GM12878 (cell line): Measurements from ENCODE around the gene PLP1. TPM values are rescaled to one million over a fixed set of nuclear protein-coding genes. Genes with fewer than 3 reads are reported as not detected.

Experiments
- ATAC-seq: fragments of 200-7000 bp; cut with Tn5 transposase; 3 replicates; pipeline ENCODE4 v1.9.1; 2020; ENCODE audit warnings: mild to moderate bottlenecking, moderate library complexity
- BruUV-seq: library from RNA; stranded (reverse); fragments of 400-500 nt; replicated peaks from 2 replicates; lab custom pipeline; 2021; lab: Mats Ljungman, UMichigan
- CTCF ChIA-PET: fragments of 300-600 bp; sonication (Branson Sonifier 250); formaldehyde crosslinking; extraction: SDS; loops from one replicate; lab custom pipeline; 2021; ENCODE audit warnings: inconsistent platforms; lab: Yijun Ruan, JAX
- POLR2A ChIA-PET: fragments of 350-600 bp; formaldehyde crosslinking; extraction: SDS; loops from one replicate; lab custom pipeline; 2021; ENCODE audit warnings: inconsistent platforms; lab: Charles Lee
- RAD21 ChIA-PET: fragments of 300-600 bp; sonication (Branson Sonifier 250); formaldehyde crosslinking; loops from one replicate; lab custom pipeline; 2023; ENCODE audit warnings: antibody characterized with exemption; ENCODE audit not compliant: unreplicated experiment; lab: Charles Lee
- SMC1A ChIA-PET: fragments of 300-600 bp; sonication (Branson Sonifier 250); formaldehyde crosslinking; loops from one replicate; lab custom pipeline; 2023; ENCODE audit not compliant: unreplicated experiment, uncharacterized antibody; lab: Charles Lee
- DNase-seq: peaks from one replicate; pipeline ENCODE4 v3.0.0-alpha.2; 2011; ENCODE audit warnings: low read depth, low spot score
- FAIRE-seq: peaks from 3 replicates; lab custom pipeline; 2011; peaks lifted over from hg19 to GRCh38; lab: Jason Lieb, UNC
- H2AFZ ChIP-seq: 2 replicates; pipeline ENCODE4 v1.6.0; 2011; ENCODE audit warnings: low read depth, low read length, control low read depth; ENCODE audit not compliant: control insufficient read depth
- H3K27ac ChIP-seq: 2 replicates; pipeline ENCODE4 v1.5.1; 2011; ENCODE audit warnings: control low read depth; ENCODE audit not compliant: control insufficient read depth, insufficient read depth
- H3K27me3 ChIP-seq, 2 experiments: replicated peaks in 1 of 2; 2 replicates each; pipeline versions ENCODE4 v1.6.0 to v1.6.1; 2011; ENCODE audit warnings: low read length in 1 of 2; ENCODE audit not compliant: control insufficient read depth in 2 of 2, insufficient read depth in 2 of 2
- H3K36me3 ChIP-seq, 2 experiments: 2 replicates each; pipeline ENCODE4 v1.5.1; 2011; ENCODE audit warnings: low read length in 1 of 2; ENCODE audit not compliant: control insufficient read depth in 2 of 2, insufficient read depth in 2 of 2
- H3K4me1 ChIP-seq: 2 replicates; pipeline ENCODE4 v1.6.1; 2011; ENCODE audit warnings: mild to moderate bottlenecking, low read length, moderate library complexity, mixed read lengths; ENCODE audit not compliant: control insufficient read depth, insufficient read depth
- H3K4me2 ChIP-seq: 2 replicates; pipeline ENCODE4 v1.6.0; 2011; ENCODE audit warnings: control low read depth; ENCODE audit not compliant: control insufficient read depth, insufficient read depth
- H3K4me3 ChIP-seq: fragments of 200-600 bp; sonication (generic); 2 replicates; pipeline ENCODE4 v1.5.1; 2016
- H3K79me2 ChIP-seq: 2 replicates; pipeline ENCODE4 v1.6.0; 2011; ENCODE audit warnings: low read length; ENCODE audit not compliant: control insufficient read depth, insufficient read depth
- H3K9ac ChIP-seq: 2 replicates; pipeline ENCODE4 v1.8.0; 2011; ENCODE audit warnings: low read length, control low read depth, mixed read lengths; ENCODE audit not compliant: control insufficient read depth, insufficient read depth
- H3K9me3 ChIP-seq: replicated peaks from 3 replicates; pipeline ENCODE4 v1.5.1; 2011; ENCODE audit warnings: mild to moderate bottlenecking, low read length; ENCODE audit not compliant: control insufficient read depth, insufficient read depth
- H4K20me1 ChIP-seq: 2 replicates; pipeline ENCODE4 v1.6.0; 2011; ENCODE audit not compliant: control insufficient read depth, insufficient read depth
- ATF2 ChIP-seq: IDR thresholded peaks from 2 replicates; pipeline ENCODE4 v1.6.1; 2012; ENCODE audit warnings: low read length, inconsistent platforms
- BHLHE40 ChIP-seq, 2 experiments: fragments of 450-650 bp in 1 of 2; IDR thresholded peaks; 2 replicates each; pipeline ENCODE4 v1.6.1; 2011 to 2017; ENCODE audit warnings: low read depth in 2 of 2, borderline replicate concordance in 1 of 2, improper control_type of control experiment in 1 of 2, low read length in 1 of 2, mild to moderate bottlenecking in 1 of 2
- DPF2 ChIP-seq: fragments of 450-650 bp; IDR thresholded peaks from 2 replicates; pipeline ENCODE4 v1.6.1; 2017; ENCODE audit warnings: mild to moderate bottlenecking
- ETV6 ChIP-seq, 2 experiments: fragments of 450-650 bp in 1 of 2; IDR thresholded peaks in 1 of 2; conservative IDR thresholded peaks in 1 of 2; 2 replicates each; pipeline ENCODE4 v1.6.1; 2014; ENCODE audit warnings: antibody characterized with exemption in 1 of 2, borderline replicate concordance in 1 of 2, low read depth in 1 of 2, mild to moderate bottlenecking in 1 of 2, moderate library complexity in 1 of 2
- EZH2 ChIP-seq: IDR thresholded peaks from 2 replicates; pipeline ENCODE4 v1.6.1; 2012; ENCODE audit warnings: low read depth, mild to moderate bottlenecking, control low read depth, inconsistent platforms, low read length, borderline replicate concordance; ENCODE audit not compliant: control insufficient read depth
- FOXK2 ChIP-seq: fragments of 450-650 bp; IDR thresholded peaks from 2 replicates; pipeline ENCODE4 v1.6.1; 2017; ENCODE audit warnings: mild to moderate bottlenecking, moderate library complexity
- IKZF2 ChIP-seq, 2 experiments: fragments of 450-650 bp; IDR thresholded peaks; 2 replicates each; pipeline ENCODE4 v1.6.1; 2017; ENCODE audit warnings: mild to moderate bottlenecking in 2 of 2, moderate library complexity in 2 of 2
- MAX ChIP-seq: IDR thresholded peaks from 2 replicates; pipeline ENCODE4 v1.6.1; 2012; ENCODE audit warnings: low read depth, low read length, improper control_type of control experiment
- MYC ChIP-seq: IDR thresholded peaks from 2 replicates; pipeline ENCODE4 v1.6.1; 2011; ENCODE audit warnings: mild to moderate bottlenecking, low read length, moderate library complexity, inconsistent platforms; ENCODE audit not compliant: insufficient read depth, insufficient replicate concordance, insufficient read length, severe bottlenecking
- PAX8 ChIP-seq: fragments of 450-650 bp; IDR thresholded peaks from 2 replicates; pipeline ENCODE4 v1.6.1; 2017; ENCODE audit warnings: mild to moderate bottlenecking, moderate library complexity
- PKNOX1 ChIP-seq: fragments of 450-650 bp; IDR thresholded peaks from 2 replicates; pipeline ENCODE4 v1.6.1; 2016; ENCODE audit warnings: mild to moderate bottlenecking
- POU2F2 ChIP-seq: IDR thresholded peaks from 3 replicates; pipeline ENCODE4 v1.6.1; 2011; ENCODE audit warnings: low read depth, mild to moderate bottlenecking, low read length, borderline replicate concordance
- RBBP5 ChIP-seq: fragments of 200-600 bp; sonication (generic); conservative IDR thresholded peaks from 2 replicates; pipeline ENCODE4 v1.6.1; 2016
- RUNX3 ChIP-seq: IDR thresholded peaks from 2 replicates; pipeline ENCODE4 v1.6.1; 2012; ENCODE audit warnings: low read length, inconsistent platforms
- SP1 ChIP-seq: IDR thresholded peaks from one replicate; pipeline ENCODE4 v1.6.1; 2011; ENCODE audit warnings: low read depth, low read length
- SREBF2 ChIP-seq: IDR thresholded peaks from 2 replicates; pipeline ENCODE4 v1.6.1; 2012; ENCODE audit warnings: mild to moderate bottlenecking, low read length
- USF2 ChIP-seq: IDR thresholded peaks from 2 replicates; pipeline ENCODE4 v1.6.1; 2011; ENCODE audit warnings: low read depth, low read length, improper control_type of control experiment, borderline replicate concordance
- YBX1 ChIP-seq: fragments of 450-650 bp; IDR thresholded peaks from 2 replicates; pipeline ENCODE4 v1.6.1; 2016; ENCODE audit warnings: antibody characterized with exemption
- ZBED1 ChIP-seq: IDR thresholded peaks from 2 replicates; pipeline ENCODE4 v1.6.1; 2016; ENCODE audit warnings: borderline replicate concordance
- WGBS: methylation state at CpG from one replicate; pipeline ENCODE4 v1.1.6; 2016; ENCODE audit warnings: low lambda C conversion rate; ENCODE audit not compliant: insufficient replicate concordance, insufficient coverage; ENCODE audit errors: missing lambda C conversion rate; 5-methylcytosine and 5-hydroxymethylcytosine counted together
- in situ Hi-C: fragments of 300-500 bp; cut with MboI; formaldehyde crosslinking; loops from 9 replicates; pipeline ENCODE4 v1.14.3; 2018; ENCODE audit warnings: mixed read lengths
- intact Hi-C: fragments of 100-400 bp; cut with micrococcal nuclease; formaldehyde crosslinking; loops from one replicate; pipeline ENCODE4 v1.14.2; 2022; ENCODE audit not compliant: unreplicated experiment
- polyA plus RNA-seq, 11 experiments: library from polyadenylated mRNA; depleted of rRNA in 4 of 11; unstranded in 6 of 11; stranded (reverse) in 5 of 11; fragments of >200 nt; fragmentation: Nextera tagmentation in 4 of 11; fragmentation: Illumina TruSeq in 1 of 11; extraction: Ambion mirVana in 4 of 11; extraction: Trizol in 1 of 11; gene quantifications; 1 replicate in 1 of 11; 2 replicates in 10 of 11; pipeline versions ENCODE4 v1.2.1 to v1.2.3, GENCODE V29; 2011 to 2016; ENCODE audit warnings: inconsistent platforms in 2 of 11, missing spikeins in 2 of 11, low read depth in 1 of 11
- total RNA-seq, 4 experiments: library from RNA; depleted of rRNA in 3 of 4; stranded (reverse); fragments of >200 nt in 3 of 4; fragmentation: Illumina TruSeq in 1 of 4; extraction: Trizol in 1 of 4; gene quantifications; 2 replicates each; pipeline versions ENCODE4 v1.2.1 to v1.2.3, GENCODE V29; 2013 to 2021

PLP1 gene
- total and polyA plus RNA-seq, 10 of the 15 experiments (the other 5 are each of a cell fraction or from before 2014, with no cell fraction given): not detected

GRCh38 chrX:103789004-103789403 is 12.4 kb downstream of the PLP1 start (continued):
- TF ChIP-seq BHLHE40 (IDR thresholded peaks at IDR 0.05; ENCODE audit: borderline replicate concordance in 1 of 2, low read depth in 2 of 2, low read length in 1 of 2) (no peak), PKNOX1 (no peak), EZH2 (no peak), ATF2 (no peak), MYC (no peak), YBX1 (no peak), IKZF2 (IDR thresholded peaks at IDR 0.05) (peak; percentile 36 to 43; a peak in 2 of 4 replicates)

GRCh38 chrX:103791228-103791627 is 14.6 kb downstream of the PLP1 start:
- H3K9me3 ChIP-seq: no peaks in the 10 kb centered on the region
- intact Hi-C loops (no loop called here), in situ Hi-C loops (no loop called here)
- ChIA-PET SMC1A (interaction anchor here (1.6 kb wide), 1 partner anchor 17 kb away, joined by 6 read pairs; no protein-coding TSS in a partner anchor), RAD21 (no interaction called here), CTCF (interaction anchor here (1.5 kb wide), 1 partner anchor 28 kb away, joined by 5 read pairs; no protein-coding TSS in a partner anchor), POLR2A (no interaction called here)
- no peak for DNase-seq
- no peaks in the 10 kb centered on the region for H3K27me3 ChIP-seq
- TF ChIP-seq MAX (no peak), EZH2 (no peak), DPF2 (no peak), SP1 (no peak), ZBED1 (no peak), USF2 (no peak), POU2F2 (no peak), PAX8 (no peak), SREBF2 (no peak), ETV6 (conservative IDR thresholded peaks at IDR 0.05 in 1 of 2, IDR thresholded peaks at IDR 0.05 in 1 of 2; ENCODE audit: borderline replicate concordance in 1 of 2, low read depth in 1 of 2) (no peak), FOXK2 (no peak), RUNX3 (no peak), RBBP5 (no peak)
- no peak overlapping the region for H3K4me2 ChIP-seq
- no TSS peak for BruUV-seq
- no peak overlapping the region for H3K27ac ChIP-seq
- no peak for FAIRE-seq
- H2AFZ ChIP-seq: no peak overlapping the region
- no peak overlapping the region for H3K9ac ChIP-seq
- no peaks in the 10 kb centered on the region for H3K4me1 ChIP-seq
- H3K79me2 ChIP-seq: no peaks in the 10 kb centered on the region
- H3K36me3 ChIP-seq: no peaks in the 10 kb centered on the region
- ATAC-seq: no peak
- H3K4me3 ChIP-seq: no peak overlapping the region
- H4K20me1 ChIP-seq: no peaks in the 10 kb centered on the region
- 18% methylated on average over 4 of the region's 4 CpGs for WGBS
